ENCODE measurements around the gene OLFM2. TPM values are rescaled to one million over a fixed set of nuclear protein-coding genes. Genes with fewer than 3 reads are reported as not detected.

The OLFM2 gene
- total and polyA plus RNA-seq, 2 donors from 2014 or later: 2.1 to 5.4 TPM

DNA sequence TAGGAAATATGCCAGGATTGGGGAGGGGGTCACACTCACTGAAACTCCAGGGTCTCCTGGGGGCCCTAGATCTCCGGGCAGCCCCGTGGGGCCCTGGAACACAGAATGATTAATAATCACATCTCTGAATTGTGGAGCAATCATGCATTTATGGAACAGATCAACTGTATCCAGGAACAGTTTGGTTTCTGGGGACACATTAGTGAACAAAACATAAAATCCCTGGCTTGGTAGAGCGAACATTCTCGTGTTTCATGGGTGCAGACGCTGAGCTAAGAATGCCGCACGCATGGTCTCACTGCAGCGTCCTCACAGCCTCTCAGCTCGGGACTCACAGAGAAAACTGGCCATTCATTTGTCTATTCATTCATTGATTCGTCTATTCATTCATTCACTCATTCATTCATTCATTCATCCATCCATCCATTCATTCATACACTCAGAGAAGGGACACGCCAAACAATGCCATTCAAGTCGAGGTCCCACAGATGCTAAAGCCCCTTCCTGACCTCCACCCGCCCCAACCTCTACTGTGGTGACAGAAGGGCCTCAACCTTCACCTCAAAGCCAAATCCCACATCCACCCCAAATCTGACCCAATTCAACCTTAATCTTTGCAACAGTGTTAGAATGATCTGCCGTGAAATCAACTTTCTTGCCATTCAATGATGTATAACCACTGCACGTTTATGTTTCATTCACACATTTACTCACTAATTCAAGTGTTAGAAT, 35.0 kb upstream of the OLFM2 start:
- FAIRE-seq (no peak), DNase-seq (no peak)
- intact Hi-C loops (cut with DNase I): no loop called here
- Histone ChIP-seq H3K9me3 (ENCODE audit: control insufficient read depth in 2 of 3, insufficient read depth in 1 of 3, low read length in 3 of 3) (no peaks in the 10 kb centered on the region), H3K9ac (ENCODE audit: low read length in 3 of 3) (no peak overlapping the region), H3K36me3 (ENCODE audit: control insufficient read depth in 2 of 3, insufficient read depth in 3 of 3, low read length in 3 of 3) (no peaks in the 10 kb centered on the region), H3K4me1 (ENCODE audit: control insufficient read depth in 2 of 3, insufficient read depth in 2 of 3, low read depth in 1 of 3, low read length in 3 of 3) (no peaks in the 10 kb centered on the region), H3K27ac (ENCODE audit: low read depth in 2 of 2, low read length in 2 of 2) (no peak overlapping the region), H3K4me3 (ENCODE audit: low read length in 3 of 3) (no peak overlapping the region), H3K27me3 (ENCODE audit: control insufficient read depth, insufficient read depth, low read length) (peaks cover 10% of the 10 kb centered on the region)
- TF ChIP-seq, protein P1, sequence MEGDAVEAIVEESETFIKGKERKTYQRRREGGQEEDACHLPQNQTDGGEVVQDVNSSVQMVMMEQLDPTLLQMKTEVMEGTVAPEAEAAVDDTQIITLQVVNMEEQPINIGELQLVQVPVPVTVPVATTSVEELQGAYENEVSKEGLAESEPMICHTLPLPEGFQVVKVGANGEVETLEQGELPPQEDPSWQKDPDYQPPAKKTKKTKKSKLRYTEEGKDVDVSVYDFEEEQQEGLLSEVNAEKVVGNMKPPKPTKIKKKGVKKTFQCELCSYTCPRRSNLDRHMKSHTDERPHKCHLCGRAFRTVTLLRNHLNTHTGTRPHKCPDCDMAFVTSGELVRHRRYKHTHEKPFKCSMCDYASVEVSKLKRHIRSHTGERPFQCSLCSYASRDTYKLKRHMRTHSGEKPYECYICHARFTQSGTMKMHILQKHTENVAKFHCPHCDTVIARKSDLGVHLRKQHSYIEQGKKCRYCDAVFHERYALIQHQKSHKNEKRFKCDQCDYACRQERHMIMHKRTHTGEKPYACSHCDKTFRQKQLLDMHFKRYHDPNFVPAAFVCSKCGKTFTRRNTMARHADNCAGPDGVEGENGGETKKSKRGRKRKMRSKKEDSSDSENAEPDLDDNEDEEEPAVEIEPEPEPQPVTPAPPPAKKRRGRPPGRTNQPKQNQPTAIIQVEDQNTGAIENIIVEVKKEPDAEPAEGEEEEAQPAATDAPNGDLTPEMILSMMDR (IDR thresholded peaks at IDR 0.05; ENCODE audit: borderline replicate concordance, extremely low read depth, insufficient read depth): no peak

DNA sequence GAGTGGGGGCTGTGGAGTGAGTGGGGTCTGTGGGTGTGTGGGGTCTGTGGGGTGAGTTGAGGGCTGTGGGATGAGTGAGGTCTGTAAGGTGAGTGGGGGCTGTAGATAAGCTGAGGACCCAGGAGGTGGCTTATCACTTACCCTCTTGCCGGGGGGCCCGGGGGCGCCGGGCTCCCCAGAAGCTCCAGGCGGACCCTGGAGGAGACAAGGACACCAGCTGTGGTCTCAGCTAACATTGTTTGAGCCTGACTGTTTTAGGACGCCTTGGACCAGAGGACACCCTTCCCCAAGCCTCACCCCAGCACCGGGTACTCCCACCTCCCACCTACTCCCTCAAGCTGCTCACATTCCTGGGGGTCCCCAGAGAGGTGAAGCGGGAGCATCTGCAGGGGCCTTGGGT, 34.2 kb upstream of the OLFM2 start:
- H3K4me1 ChIP-seq (ENCODE audit: control insufficient read depth in 2 of 3, insufficient read depth in 2 of 3, low read depth in 1 of 3, low read length in 3 of 3): no peaks in the 10 kb centered on the region
- TF ChIP-seq, protein P1 (IDR thresholded peaks at IDR 0.05; ENCODE audit: borderline replicate concordance, extremely low read depth, insufficient read depth): no peak
- DNase-seq (no peak), FAIRE-seq (no peak)
- intact Hi-C loops (cut with DNase I): no loop called here
- H3K27me3 ChIP-seq (ENCODE audit: control insufficient read depth, insufficient read depth, low read length): peaks cover 11% of the 10 kb centered on the region
- no peaks in the 10 kb centered on the region for H3K36me3 ChIP-seq (ENCODE audit: control insufficient read depth in 2 of 3, insufficient read depth in 3 of 3, low read length in 3 of 3)
- H3K9me3 ChIP-seq (ENCODE audit: control insufficient read depth in 2 of 3, insufficient read depth in 1 of 3, low read length in 3 of 3): no peaks in the 10 kb centered on the region
- no peak overlapping the region for H3K4me3 ChIP-seq (ENCODE audit: low read length in 3 of 3)
- no peak overlapping the region for H3K27ac ChIP-seq (ENCODE audit: low read depth in 2 of 2, low read length in 2 of 2)
- H3K9ac ChIP-seq (ENCODE audit: low read length in 3 of 3): no peak overlapping the region

DNA sequence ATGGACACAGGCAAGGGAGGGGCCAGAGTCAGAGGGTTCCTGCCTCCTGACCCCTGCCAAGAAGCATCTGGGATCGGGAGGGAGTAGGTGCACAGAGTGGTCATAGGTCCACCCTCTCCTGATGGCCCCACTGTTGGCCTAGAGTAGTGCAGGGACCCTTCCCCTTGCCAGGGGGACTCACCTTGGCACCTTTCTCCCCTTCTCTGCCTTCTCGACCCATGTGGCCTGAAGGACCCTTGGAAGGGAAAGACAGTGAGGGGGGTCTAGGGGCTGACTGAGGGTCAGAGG, 33.3 kb upstream of the OLFM2 start:
- DNase-seq: no peak
- Histone ChIP-seq H3K9ac (ENCODE audit: low read length in 3 of 3) (no peak overlapping the region), H3K4me1 (ENCODE audit: control insufficient read depth in 2 of 3, insufficient read depth in 2 of 3, low read depth in 1 of 3, low read length in 3 of 3) (no peaks in the 10 kb centered on the region), H3K27ac (ENCODE audit: low read depth in 2 of 2, low read length in 2 of 2) (no peak overlapping the region), H3K9me3 (ENCODE audit: control insufficient read depth in 2 of 3, insufficient read depth in 1 of 3, low read length in 3 of 3) (no peaks in the 10 kb centered on the region), H3K27me3 (ENCODE audit: control insufficient read depth, insufficient read depth, low read length) (peaks cover 11% of the 10 kb centered on the region), H3K4me3 (ENCODE audit: low read length in 3 of 3) (no peak overlapping the region), H3K36me3 (ENCODE audit: control insufficient read depth in 2 of 3, insufficient read depth in 3 of 3, low read length in 3 of 3) (no peaks in the 10 kb centered on the region)
- intact Hi-C loops (cut with DNase I): no loop called here
- no peak for FAIRE-seq
- TF ChIP-seq, protein P1 (IDR thresholded peaks at IDR 0.05; ENCODE audit: borderline replicate concordance, extremely low read depth, insufficient read depth): no peak
